ENCODE data around the gene RIN2.

- no peak for TF ChIP-seq CTCF (IDR thresholded peaks at IDR 0.05; ENCODE audit: insufficient read depth, low read depth, low read length)
- TF ChIP-seq EZH2 (IDR thresholded peaks at IDR 0.05; ENCODE audit: insufficient read depth, low read length), result no peak
Observed at GRCh38 chr20:19741924-19742323, 16.1 kb upstream of the RIN2 start.

All from astrocyte (in vitro differentiated cells and primary cell).